HG03108 (cell line): ENCODE measurements around the gene PARP6.

Experiments used
- ATAC-seq: cut with Tn5 transposase; IDR thresholded peaks from one replicate; pipeline ENCODE4 v1.9.1; 2021; ENCODE audit warnings: moderate library complexity; ENCODE audit not compliant: unreplicated experiment

PARP6 gene

GRCh38 chr15:72201391-72201921, 70.9 kb downstream of the PARP6 start:
- no peak for ATAC-seq

- no peak for ATAC-seq
These were observed 71.7 kb downstream of the PARP6 start for GRCh38 chr15:72200395-72201237.

- ATAC-seq: peak; percentile 37
These were observed 72.6 kb downstream of the PARP6 start for GRCh38 chr15:72199721-72200212.

GRCh38 chr15:72199205-72199515, 73.2 kb downstream of the PARP6 start:
- no peak for ATAC-seq

- no peak for ATAC-seq
These were observed 73.8 kb downstream of the PARP6 start for GRCh38 chr15:72198356-72199204.

- peak; percentile 32 for ATAC-seq
These were observed 74.6 kb downstream of the PARP6 start, which contains the start of gene GRAMD2A for GRCh38 chr15:72197460-72198355. GRAMD2A (minus strand) TSS chr15:72197787.

GRCh38 chr15:72197041-72197459, 75.3 kb downstream of the PARP6 start:
- ATAC-seq: no peak

- ATAC-seq: no peak
These were observed 75.8 kb downstream of the PARP6 start for GRCh38 chr15:72196409-72197040.

- ATAC-seq: no peak
These were observed 77.2 kb downstream of the PARP6 start for GRCh38 chr15:72195101-72195511.

- ATAC-seq: no peak
These were observed 78.4 kb downstream of the PARP6 start for GRCh38 chr15:72193836-72194396.

- no peak for ATAC-seq
These were observed 79.9 kb downstream of the PARP6 start for GRCh38 chr15:72192416-72192815.
